Psoas muscle (tissue), 8 donors: ENCODE results near the gene TCAP. TPM values are rescaled to one million over a fixed set of nuclear protein-coding genes. Genes with fewer than 3 reads are reported as not detected.

Source experiments
- ATAC-seq, 4 donors: fragments of 200-7000 bp; cut with Tn5 transposase; one replicate each; pipeline ENCODE4 v1.9.1; 2020; ENCODE audit warnings: moderate library complexity in 3 of 4, mild to moderate bottlenecking in 2 of 4
- DNase-seq, 2 donors: peaks; one replicate each; pipeline ENCODE4 v3.0.0-alpha.2; 2020
- H3K27ac ChIP-seq: fragments of 200-600 bp; one replicate; pipeline ENCODE4 v1.8.0; 2022
- H3K27me3 ChIP-seq, 3 donors: fragments of 200-600 bp in 1 of 3; one replicate each; pipeline versions ENCODE4 v1.6.1 to v1.8.0; 2013 to 2022; ENCODE audit warnings: low read length in 2 of 3, mild to moderate bottlenecking in 2 of 3, moderate library complexity in 1 of 3; ENCODE audit not compliant: insufficient read depth in 3 of 3
- H3K36me3 ChIP-seq, 2 donors: fragments of 200-600 bp in 1 of 2; one replicate each; pipeline versions ENCODE4 v1.6.1 to v1.8.0; 2013 to 2022; ENCODE audit warnings: low read depth in 1 of 2, mild to moderate bottlenecking in 1 of 2, moderate library complexity in 1 of 2; ENCODE audit not compliant: insufficient read depth in 1 of 2
- H3K4me1 ChIP-seq: fragments of 200-600 bp; one replicate; pipeline ENCODE4 v1.8.0; 2022
- H3K4me3 ChIP-seq: fragments of 200-600 bp; one replicate; pipeline ENCODE4 v1.8.0; 2022; ENCODE audit warnings: mild to moderate bottlenecking
- H3K9me3 ChIP-seq: fragments of 200-600 bp; one replicate; pipeline ENCODE4 v1.8.0; 2022
- CTCF ChIP-seq: fragments of 200-600 bp; IDR thresholded peaks from one replicate; pipeline ENCODE4 v1.8.0; 2022; ENCODE audit warnings: antibody characterized with exemption
- WGBS, 3 donors: extraction: QIAGEN DNeasy Blood & Tissue Kit; methylation state at CpG; one replicate each; pipeline versions ENCODE4 v1.1.6 to v1.1.7; 2013; 5-methylcytosine and 5-hydroxymethylcytosine counted together
- intact Hi-C, 2 donors: fragments of 100-400 bp; cut with DNase I; formaldehyde crosslinking; loops; one replicate each; pipeline versions ENCODE4 v1.11.0 to v1.14.2; 2022
- polyA plus RNA-seq, 3 donors: library from polyadenylated mRNA; stranded (reverse); fragments of 200-250 nt; gene quantifications; one replicate each; pipeline ENCODE4 v1.2.3, GENCODE V29; 2013
- total RNA-seq, 4 donors: library from RNA; stranded (reverse); fragmentation: NEBNext Ultra II Directional in 2 of 4; extraction: Animal tissue kit (Norgen Biotek cat#: 25700) in 2 of 4; gene quantifications; one replicate each; pipeline versions ENCODE4 v1.2.1 to v1.2.4, GENCODE V29; 2021 to 2023
- donor health status: healthy with polysubstance abuse.
- donor health status: DM: no; HTN: no; CAD: no; lungs with moderate emphysema.
- donor health status: Bipolar disorder and iron deficiency.
- donor health status: healthy.
- donor health status: DM: yes; HTN: yes; CAD: no.
- donor health status: DM: no; HTN: no; CAD: no.
- donor health status: DM: no; HTN: no; CAD: no.
- donor health status: DM: yes; HTN: yes; CAD: no.

The TCAP gene
- total and polyA plus RNA-seq, 7 donors = 2,116 to 7,047 (median 3,462) TPM

- no peak for ATAC-seq
- H3K36me3 ChIP-seq = peaks cover 0 to 85% of the 10 kb centered on the region in 2 donors
- DNase-seq = no peak
- no peaks in the 10 kb centered on the region for H3K27me3 ChIP-seq
- H3K27ac ChIP-seq = no peak overlapping the region
- H3K4me1 ChIP-seq = peaks cover 8% of the 10 kb centered on the region
- H3K9me3 ChIP-seq = no peaks in the 10 kb centered on the region
- no peak overlapping the region for H3K4me3 ChIP-seq
- intact Hi-C loops = no loop called here
- TF ChIP-seq CTCF = no peak
- 92 to 95% (median 94%) methylated on average over 4 of the region's 4 CpGs for WGBS, 3 donors
Observed at GRCh38 chr17:39714234-39714633, 49.1 kb downstream of the TCAP start.

- 92 to 97% (median 95%) methylated on average over 18 of the region's 18 CpGs for WGBS, 3 donors
- DNase-seq (no peak), ATAC-seq (no peak)
- H3K4me1 ChIP-seq = peaks cover 8% of the 10 kb centered on the region
- intact Hi-C loops = no loop called here
- H3K27me3 ChIP-seq = no peaks in the 10 kb centered on the region
- H3K27ac ChIP-seq = no peak overlapping the region
- TF ChIP-seq CTCF = no peak
- H3K36me3 ChIP-seq = peaks cover 0 to 85% of the 10 kb centered on the region in 2 donors
- no peaks in the 10 kb centered on the region for H3K9me3 ChIP-seq
- no peak overlapping the region for H3K4me3 ChIP-seq
Observed at GRCh38 chr17:39715375-39716072, 50.4 kb downstream of the TCAP start.

Other genes with a start within 250 kb of the TCAP start
- 10 to 100 TPM; 18.2 to 28.5 (median 25.9) TPM for gene MED1, start 214.1 kb upstream of the TCAP start, total RNA-seq
- gene MED1, start 214.1 kb upstream of the TCAP start, polyA plus RNA-seq = 10 to 100 TPM in 2 of 3 donors, 1 to 10 TPM in 1; 6.2 to 19.2 (median 12.0) TPM
- gene CDK12, start 203.9 kb upstream of the TCAP start, total RNA-seq = 10 to 100 TPM; 17.8 to 25.3 (median 21.7) TPM
- 10 to 100 TPM in 1 of 3 donors, 1 to 10 TPM in 2; 3.5 to 13.8 (median 6.1) TPM for gene CDK12, start 203.9 kb upstream of the TCAP start, polyA plus RNA-seq
- not detected for gene NEUROD2, start 57.4 kb upstream of the TCAP start, total RNA-seq
- gene NEUROD2, start 57.4 kb upstream of the TCAP start, polyA plus RNA-seq = under 1 TPM in 1 of 3 donors, not detected in 2; 0.01 TPM
- gene PPP1R1B, start 38.4 kb upstream of the TCAP start, total RNA-seq = under 1 TPM in 3 of 4 donors, not detected in 1; 0.21 to 0.42 (median 0.23) TPM
- gene PPP1R1B, start 38.4 kb upstream of the TCAP start, polyA plus RNA-seq = 1 to 10 TPM in 1 of 3 donors, under 1 TPM in 2; 0.10 to 1.6 (median 0.35) TPM
- 10 to 100 TPM; 22.5 to 32.6 (median 26.1) TPM for gene STARD3, start 28.2 kb upstream of the TCAP start, total RNA-seq
- 10 to 100 TPM; 33.0 to 62.8 (median 47.9) TPM for gene STARD3, start 28.2 kb upstream of the TCAP start, polyA plus RNA-seq
- 10 to 100 TPM in 2 of 4 donors, 1 to 10 TPM in 2; 5.9 to 15.3 (median 11.8) TPM for gene PNMT, start 3.1 kb downstream of the TCAP start, total RNA-seq
- 10 to 100 TPM in 1 of 3 donors, 1 to 10 TPM in 2; 6.0 to 13.0 (median 6.8) TPM for gene PNMT, start 3.1 kb downstream of the TCAP start, polyA plus RNA-seq
- gene PGAP3, start 22.7 kb downstream of the TCAP start, total RNA-seq = 1 to 10 TPM; 4.5 to 7.9 (median 6.7) TPM
- 1 to 10 TPM; 1.4 to 4.2 (median 3.3) TPM for gene PGAP3, start 22.7 kb downstream of the TCAP start, polyA plus RNA-seq
- gene ERBB2, start 34.7 kb downstream of the TCAP start, total RNA-seq = 10 to 100 TPM; 20.4 to 24.9 (median 21.1) TPM
- 10 to 100 TPM in 1 of 3 donors, 1 to 10 TPM in 2; 4.0 to 11.1 (median 9.2) TPM for gene ERBB2, start 34.7 kb downstream of the TCAP start, polyA plus RNA-seq
- gene MIEN1, start 65.2 kb downstream of the TCAP start, total RNA-seq = 10 to 100 TPM; 28.2 to 44.3 (median 36.2) TPM
- gene MIEN1, start 65.2 kb downstream of the TCAP start, polyA plus RNA-seq = 10 to 100 TPM; 42.6 to 83.9 (median 63.5) TPM
- gene GRB7, start 72.6 kb downstream of the TCAP start, total RNA-seq = not detected
- under 1 TPM in 2 of 3 donors, not detected in 1; 0.06 to 0.69 TPM for gene GRB7, start 72.6 kb downstream of the TCAP start, polyA plus RNA-seq
- under 1 TPM; 0.12 to 0.82 (median 0.57) TPM for gene IKZF3, start 199.0 kb downstream of the TCAP start, total RNA-seq
- gene IKZF3, start 199.0 kb downstream of the TCAP start, polyA plus RNA-seq = under 1 TPM; 0.01 to 0.14 (median 0.03) TPM
- gene ZPBP2, start 202.9 kb downstream of the TCAP start, total RNA-seq = not detected
- gene ZPBP2, start 202.9 kb downstream of the TCAP start, polyA plus RNA-seq = not detected